Mucosa of descending colon (tissue), 3 donors: Measurements from ENCODE around the gene ZEB2. TPM values are rescaled to one million over a fixed set of nuclear protein-coding genes. Genes with fewer than 3 reads are reported as not detected.

Experiments used
- ATAC-seq: fragments of 200-7000 bp; cut with Tn5 transposase; one replicate; pipeline ENCODE4 v1.9.1; 2020; ENCODE audit warnings: mild to moderate bottlenecking, moderate library complexity
- DNase-seq, 3 donors: peaks; one replicate each; pipeline ENCODE4 v3.0.0-alpha.2; 2020
- H3K36me3 ChIP-seq: fragments of 200-600 bp; one replicate; pipeline ENCODE4 v1.8.0; 2021; ENCODE audit warnings: low read depth, mild to moderate bottlenecking
- H3K4me1 ChIP-seq: fragments of 200-600 bp; one replicate; pipeline ENCODE4 v1.8.0; 2021; ENCODE audit warnings: low read depth, mild to moderate bottlenecking
- H3K4me3 ChIP-seq: fragments of 200-600 bp; one replicate; pipeline ENCODE4 v1.8.0; 2021; ENCODE audit warnings: mild to moderate bottlenecking
- H3K9me3 ChIP-seq: fragments of 200-600 bp; one replicate; pipeline ENCODE4 v1.8.0; 2021; ENCODE audit warnings: mild to moderate bottlenecking
- CTCF ChIP-seq: fragments of 200-600 bp; IDR thresholded peaks from one replicate; pipeline ENCODE4 v1.8.0; 2022; ENCODE audit warnings: antibody characterized with exemption, mild to moderate bottlenecking
- intact Hi-C, 2 donors: fragments of 100-400 bp; cut with DNase I in 1 of 2; cut with micrococcal nuclease in 1 of 2; formaldehyde crosslinking; loops; one replicate each; pipeline versions ENCODE4 v1.11.0 to v1.11.1; 2022; cut with DNase I, micrococcal nuclease
- total RNA-seq, 3 donors: library from RNA; stranded (reverse); fragmentation: NEBNext Ultra II Directional in 2 of 3; extraction: Animal tissue kit (Norgen Biotek cat#: 25700) in 2 of 3; gene quantifications; one replicate each; pipeline versions ENCODE4 v1.2.1 to v1.2.4, GENCODE V29; 2021 to 2023
- donor health status: DM: no; HTN: no; CAD: no; lungs with moderate emphysema.
- donor health status: DM: no; HTN: no; CAD: no.
- donor health status: DM: no; HTN: yes; CAD: no.

The ZEB2 gene
- total RNA-seq, 3 donors from 2014 or later = 19.0 to 80.1 (median 48.6) TPM

GRCh38 chr2:144544053-144544452, 24.1 kb upstream of the ZEB2 start:
- Histone ChIP-seq H3K9me3 (no peaks in the 10 kb centered on the region), H3K36me3 (no peaks in the 10 kb centered on the region), H3K4me1 (no peaks in the 10 kb centered on the region), H3K4me3 (no peak overlapping the region)
- DNase-seq (no peak), ATAC-seq (no peak)
- intact Hi-C loops = no loop called here
- TF ChIP-seq CTCF = no peak

- intact Hi-C loops = no loop called here
- Histone ChIP-seq H3K4me1 (no peaks in the 10 kb centered on the region), H3K9me3 (no peaks in the 10 kb centered on the region), H3K4me3 (no peak overlapping the region), H3K36me3 (no peaks in the 10 kb centered on the region)
- no peak for TF ChIP-seq CTCF
- ATAC-seq (no peak), DNase-seq (no peak)
These were observed 21.5 kb upstream of the ZEB2 start for GRCh38 chr2:144541396-144541795.

- DNase-seq (no peak), ATAC-seq (no peak)
- H3K4me3 ChIP-seq = no peak overlapping the region
- no peaks in the 10 kb centered on the region for H3K4me1 ChIP-seq
- no peaks in the 10 kb centered on the region for H3K9me3 ChIP-seq
- H3K36me3 ChIP-seq = no peaks in the 10 kb centered on the region
- intact Hi-C loops = no loop called here
- no peak for TF ChIP-seq CTCF
These were observed 19.4 kb upstream of the ZEB2 start for GRCh38 chr2:144539289-144539782.

- no peak overlapping the region for H3K4me3 ChIP-seq
- DNase-seq (no peak), ATAC-seq (no peak)
- H3K4me1 ChIP-seq = no peaks in the 10 kb centered on the region
- H3K9me3 ChIP-seq = no peaks in the 10 kb centered on the region
- no peaks in the 10 kb centered on the region for H3K36me3 ChIP-seq
- no peak for TF ChIP-seq CTCF
- intact Hi-C loops = no loop called here
These were observed 15.4 kb upstream of the ZEB2 start for GRCh38 chr2:144535300-144535699.

- Histone ChIP-seq H3K4me1 (no peaks in the 10 kb centered on the region), H3K9me3 (no peaks in the 10 kb centered on the region), H3K4me3 (no peak overlapping the region), H3K36me3 (no peaks in the 10 kb centered on the region)
- intact Hi-C loops = no loop called here
- TF ChIP-seq CTCF = no peak
- DNase-seq (no peak), ATAC-seq (no peak)
These were observed 13.3 kb upstream of the ZEB2 start for GRCh38 chr2:144533221-144533620.

- H3K4me1 ChIP-seq = no peaks in the 10 kb centered on the region
- no peak for TF ChIP-seq CTCF
- DNase-seq (no peak), ATAC-seq (no peak)
- intact Hi-C loops = no loop called here
- H3K4me3 ChIP-seq = no peak overlapping the region
- no peaks in the 10 kb centered on the region for H3K36me3 ChIP-seq
- no peaks in the 10 kb centered on the region for H3K9me3 ChIP-seq
These were observed 10.7 kb upstream of the ZEB2 start for GRCh38 chr2:144530596-144530995.
